Measurements from ENCODE around the gene KRT4. TPM values are rescaled to one million over a fixed set of nuclear protein-coding genes. Genes with fewer than 3 reads are reported as not detected.

Gene KRT4
- total and polyA plus RNA-seq, 12 donors: 0.06 to 6.2 (median 0.61) TPM; not detected in 8

- intact Hi-C loops (cut with DNase I): no loop called here
- no peak overlapping the region for H3K27ac ChIP-seq
- no peak for DNase-seq
- TF ChIP-seq, protein P1, sequence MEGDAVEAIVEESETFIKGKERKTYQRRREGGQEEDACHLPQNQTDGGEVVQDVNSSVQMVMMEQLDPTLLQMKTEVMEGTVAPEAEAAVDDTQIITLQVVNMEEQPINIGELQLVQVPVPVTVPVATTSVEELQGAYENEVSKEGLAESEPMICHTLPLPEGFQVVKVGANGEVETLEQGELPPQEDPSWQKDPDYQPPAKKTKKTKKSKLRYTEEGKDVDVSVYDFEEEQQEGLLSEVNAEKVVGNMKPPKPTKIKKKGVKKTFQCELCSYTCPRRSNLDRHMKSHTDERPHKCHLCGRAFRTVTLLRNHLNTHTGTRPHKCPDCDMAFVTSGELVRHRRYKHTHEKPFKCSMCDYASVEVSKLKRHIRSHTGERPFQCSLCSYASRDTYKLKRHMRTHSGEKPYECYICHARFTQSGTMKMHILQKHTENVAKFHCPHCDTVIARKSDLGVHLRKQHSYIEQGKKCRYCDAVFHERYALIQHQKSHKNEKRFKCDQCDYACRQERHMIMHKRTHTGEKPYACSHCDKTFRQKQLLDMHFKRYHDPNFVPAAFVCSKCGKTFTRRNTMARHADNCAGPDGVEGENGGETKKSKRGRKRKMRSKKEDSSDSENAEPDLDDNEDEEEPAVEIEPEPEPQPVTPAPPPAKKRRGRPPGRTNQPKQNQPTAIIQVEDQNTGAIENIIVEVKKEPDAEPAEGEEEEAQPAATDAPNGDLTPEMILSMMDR (IDR thresholded peaks at IDR 0.05): no peak
- TF ChIP-seq POLR2A (IDR thresholded peaks at IDR 0.05): no peak
- H3K9me3 ChIP-seq (replicated peaks in 1 of 3): no peaks in the 10 kb centered on the region
- no peak overlapping the region for H3K4me3 ChIP-seq
- no peaks in the 10 kb centered on the region for H3K4me1 ChIP-seq (replicated peaks in 1 of 2)
- H3K27me3 ChIP-seq: peaks cover 10% of the 10 kb centered on the region
- 41 to 70% (median 58%) methylated on average over 4 to 7 of the region's 7 CpGs for WGBS, 4 donors
- H3K36me3 ChIP-seq (replicated peaks in 1 of 2): no peaks in the 10 kb centered on the region
These were observed 5.0 kb upstream of the KRT4 start for GRCh38 chr12:52818887-52819420.

DNA sequence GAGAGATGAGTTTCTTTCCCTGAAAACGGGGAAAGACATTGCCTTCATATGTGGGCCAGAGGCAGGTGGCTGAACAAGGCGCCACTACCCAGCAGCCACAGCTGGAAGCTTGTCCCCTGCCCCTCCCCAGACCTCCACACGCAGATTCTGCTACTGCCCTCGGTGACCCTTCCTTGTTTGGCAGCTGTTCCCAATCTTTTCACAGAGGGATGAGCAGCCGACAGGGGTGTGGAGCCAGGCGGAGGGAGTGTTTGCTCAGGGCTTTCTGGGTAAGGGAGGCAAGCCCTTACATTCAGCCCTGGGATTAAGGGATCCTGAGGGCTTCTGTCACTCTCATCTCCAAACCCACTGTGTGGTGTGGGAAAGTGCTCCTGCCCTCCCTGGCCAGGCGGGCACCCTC is 4.5 kb upstream of the KRT4 start:
- peaks cover 10% of the 10 kb centered on the region for H3K27me3 ChIP-seq
- intact Hi-C loops (cut with DNase I): no loop called here
- no peak for DNase-seq
- no peak overlapping the region for H3K27ac ChIP-seq
- no peaks in the 10 kb centered on the region for H3K36me3 ChIP-seq (replicated peaks in 1 of 2)
- no peak for TF ChIP-seq POLR2A (IDR thresholded peaks at IDR 0.05)
- TF ChIP-seq, protein P1 (IDR thresholded peaks at IDR 0.05): no peak
- H3K4me3 ChIP-seq: no peak overlapping the region
- WGBS, 4 donors: 37 to 51% (median 44%) methylated on average over 5 to 7 of the region's 7 CpGs
- H3K9me3 ChIP-seq (replicated peaks in 1 of 3): no peaks in the 10 kb centered on the region
- H3K4me1 ChIP-seq (replicated peaks in 1 of 2): no peaks in the 10 kb centered on the region

GRCh38 chr12:52817699-52818238 is 3.9 kb upstream of the KRT4 start:
- H3K4me3 ChIP-seq: no peak overlapping the region
- DNase-seq: no peak
- TF ChIP-seq POLR2A (IDR thresholded peaks at IDR 0.05): no peak
- TF ChIP-seq, protein P1 (IDR thresholded peaks at IDR 0.05): no peak
- no peaks in the 10 kb centered on the region for H3K9me3 ChIP-seq (replicated peaks in 1 of 3)
- H3K27ac ChIP-seq: no peak overlapping the region
- H3K27me3 ChIP-seq: peaks cover 10% of the 10 kb centered on the region
- H3K36me3 ChIP-seq (replicated peaks in 1 of 2): no peaks in the 10 kb centered on the region
- H3K4me1 ChIP-seq (replicated peaks in 1 of 2): no peaks in the 10 kb centered on the region
- intact Hi-C loops (cut with DNase I): no loop called here
- WGBS, 4 donors: 52 to 69% (median 67%) methylated on average over 2 of the region's 2 CpGs

DNA sequence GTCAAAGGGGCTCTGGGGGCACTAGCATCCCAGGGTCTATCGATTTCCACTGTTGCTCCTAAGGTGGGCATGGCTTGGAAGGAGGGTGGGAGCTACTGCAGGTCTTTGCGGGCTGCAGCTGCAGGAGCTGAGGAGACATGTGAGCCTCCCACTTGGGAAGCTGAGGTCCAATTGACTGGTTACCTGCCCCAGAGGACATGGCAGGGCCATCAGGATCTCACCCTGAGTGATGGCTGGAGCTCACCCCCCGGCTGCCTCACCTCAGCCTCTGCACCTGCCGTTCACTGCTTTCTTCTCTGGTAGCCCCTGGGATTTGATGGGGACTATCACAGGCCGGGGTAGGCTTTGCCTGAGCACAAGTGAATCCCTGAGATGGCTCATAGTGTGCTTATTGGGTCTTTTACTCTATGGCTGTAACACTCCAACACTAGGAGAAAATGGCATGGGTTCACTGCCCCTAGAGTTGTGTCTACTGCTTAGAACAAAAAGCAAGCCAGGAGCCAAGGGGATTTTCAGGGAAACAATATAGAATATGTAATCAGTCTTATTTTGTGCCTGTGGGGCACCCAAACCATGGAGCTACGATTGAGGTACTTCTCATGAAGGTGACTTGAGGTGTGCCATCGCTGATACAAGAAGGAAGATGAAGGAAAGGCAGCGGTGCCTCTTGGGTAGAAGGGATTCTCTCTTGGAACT is 3.2 kb upstream of the KRT4 start:
- no peaks in the 10 kb centered on the region for H3K4me1 ChIP-seq (replicated peaks in 1 of 2)
- H3K36me3 ChIP-seq (replicated peaks in 1 of 2): no peaks in the 10 kb centered on the region
- TF ChIP-seq POLR2A (IDR thresholded peaks at IDR 0.05): no peak
- no peak overlapping the region for H3K27ac ChIP-seq
- intact Hi-C loops (cut with DNase I): no loop called here
- no peak for DNase-seq
- no peaks in the 10 kb centered on the region for H3K9me3 ChIP-seq (replicated peaks in 1 of 3)
- H3K27me3 ChIP-seq: peaks cover 10% of the 10 kb centered on the region
- 75 to 83% (median 79%) methylated on average over 6 to 8 of the region's 8 CpGs for WGBS, 4 donors
- no peak overlapping the region for H3K4me3 ChIP-seq

Data from adrenal gland (tissue), 12 donors.